ENCODE measurements around the gene OBP2A.

- TF ChIP-seq BHLHE40 (IDR thresholded peaks at IDR 0.05; ENCODE audit: borderline replicate concordance) = no peak
- no peak for TF ChIP-seq FOXA1 (IDR thresholded peaks at IDR 0.05)
- TF ChIP-seq FOXM1 (IDR thresholded peaks at IDR 0.05; ENCODE audit: borderline replicate concordance) = no peak
- TF ChIP-seq CTBP1 (IDR thresholded peaks at IDR 0.05; ENCODE audit: borderline replicate concordance) = no peak
- no peak for TF ChIP-seq ZNF384 (IDR thresholded peaks at IDR 0.05)
- no peak for TF ChIP-seq FOXK2 (IDR thresholded peaks at IDR 0.05)
Measured at GRCh38 chr9:135559606-135560005, 13.7 kb downstream of the OBP2A start.

Measured in HEK293T (cell line).